Measurements from ENCODE around the gene ZNF827. TPM values are rescaled to one million over a fixed set of nuclear protein-coding genes. Genes with fewer than 3 reads are reported as not detected.

The ZNF827 gene
- total and polyA plus RNA-seq, 2 experiments from 2014 or later = 20.3 to 33.1 TPM

DNA sequence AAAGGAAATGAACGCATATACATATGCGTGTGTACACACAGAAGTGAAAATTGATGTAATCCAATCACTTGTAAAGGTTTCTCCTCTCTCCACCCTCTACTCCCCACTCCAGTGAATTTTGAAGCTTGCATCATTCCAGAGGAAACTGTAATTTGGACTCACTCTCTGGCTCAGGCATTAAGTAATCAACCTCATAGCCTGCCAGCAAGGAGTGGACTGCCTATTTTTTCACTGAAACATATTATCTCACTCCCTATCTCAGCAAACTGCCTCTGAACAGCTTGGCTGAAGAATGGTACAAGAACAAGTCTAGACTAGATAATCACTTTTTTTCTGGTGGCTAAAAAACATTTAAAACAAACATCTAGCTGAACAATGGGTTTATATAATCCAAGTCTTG lies 134.5 kb downstream of the ZNF827 start:
- H3K4me3 Mint-ChIP-seq = no peak overlapping the region
- Histone ChIP-seq H3F3A (replicated peaks; ENCODE audit: low read depth) (0 out of 2 replicates have a peak, but pooled peaks cover 3% of the 10 kb centered on the region), H4K20me1 (replicated peaks; ENCODE audit: insufficient read depth) (no peaks in the 10 kb centered on the region), H3K4me1 (ENCODE audit: insufficient read depth) (peaks cover 22% of the 10 kb centered on the region), H3K9me2 (ENCODE audit: insufficient read depth) (no peaks in the 10 kb centered on the region), H3K79me2 (replicated peaks; ENCODE audit: insufficient read depth) (no peaks in the 10 kb centered on the region), H3K36me3 (ENCODE audit: insufficient read depth) (no peaks in the 10 kb centered on the region), H3K4me3 (no peak overlapping the region), H2AFZ (no peak overlapping the region), H3K4me2 (no peak overlapping the region), H3K27ac (ENCODE audit: low read depth) (no peak overlapping the region; the same call in 1 of the 2 replicates), H3K27me3 (ENCODE audit: insufficient read depth) (no peaks in the 10 kb centered on the region)
- H3K27ac Mint-ChIP-seq = peak overlapping the region; percentile 22
- H3K4me1 Mint-ChIP-seq = peaks cover 31% of the 10 kb centered on the region
- no peak for DNase-seq (ENCODE audit: low spot score)
- no peak for ATAC-seq
- no peaks in the 10 kb centered on the region; the same call in 2 of the 3 replicates for H3K9me3 Mint-ChIP-seq
- H3K36me3 Mint-ChIP-seq (ENCODE audit: low read depth) = peaks cover 28% of the 10 kb centered on the region
- peaks cover 5% of the 10 kb centered on the region for H3K27me3 Mint-ChIP-seq (ENCODE audit: insufficient read depth, low read depth, poor library complexity)
- TF ChIP-seq, protein P1, sequence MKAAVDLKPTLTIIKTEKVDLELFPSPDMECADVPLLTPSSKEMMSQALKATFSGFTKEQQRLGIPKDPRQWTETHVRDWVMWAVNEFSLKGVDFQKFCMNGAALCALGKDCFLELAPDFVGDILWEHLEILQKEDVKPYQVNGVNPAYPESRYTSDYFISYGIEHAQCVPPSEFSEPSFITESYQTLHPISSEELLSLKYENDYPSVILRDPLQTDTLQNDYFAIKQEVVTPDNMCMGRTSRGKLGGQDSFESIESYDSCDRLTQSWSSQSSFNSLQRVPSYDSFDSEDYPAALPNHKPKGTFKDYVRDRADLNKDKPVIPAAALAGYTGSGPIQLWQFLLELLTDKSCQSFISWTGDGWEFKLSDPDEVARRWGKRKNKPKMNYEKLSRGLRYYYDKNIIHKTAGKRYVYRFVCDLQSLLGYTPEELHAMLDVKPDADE (IDR thresholded peaks at IDR 0.05) = no peak
- TF ChIP-seq EZH2phosphoT487 (IDR thresholded peaks at IDR 0.05; ENCODE audit: unreplicated experiment) (no peak), JUNB (IDR thresholded peaks at IDR 0.05; ENCODE audit: unreplicated experiment) (no peak), ZNF331 (CRISPR knock-in tag; IDR thresholded peaks at IDR 0.05; ENCODE audit: low read depth) (no peak)

DNA sequence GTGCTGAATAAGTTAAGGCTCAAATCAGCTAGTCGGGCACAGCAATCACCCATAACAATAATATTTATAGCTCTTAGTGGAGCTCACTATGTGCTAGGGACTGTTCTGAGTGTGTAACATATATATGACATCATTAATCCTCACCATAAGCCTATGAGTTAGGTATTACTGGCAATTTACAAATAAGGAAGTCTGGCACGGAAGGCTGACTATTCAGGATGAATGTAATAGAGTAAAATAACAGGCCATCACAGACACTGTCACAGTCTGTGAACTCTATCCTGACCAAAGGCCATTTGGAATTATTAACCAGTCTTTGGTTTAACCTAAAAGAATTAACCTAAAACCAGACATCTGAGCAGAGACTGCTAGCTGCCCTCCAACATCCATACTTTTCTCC lies 139.4 kb downstream of the ZNF827 start:
- H3K27me3 Mint-ChIP-seq (ENCODE audit: insufficient read depth, low read depth, poor library complexity) = no peaks in the 10 kb centered on the region
- no peak for TF ChIP-seq ZNF331 (CRISPR knock-in tag; IDR thresholded peaks at IDR 0.05; ENCODE audit: low read depth)
- TF ChIP-seq EZH2phosphoT487 (IDR thresholded peaks at IDR 0.05; ENCODE audit: unreplicated experiment) = no peak
- TF ChIP-seq, protein P2, sequence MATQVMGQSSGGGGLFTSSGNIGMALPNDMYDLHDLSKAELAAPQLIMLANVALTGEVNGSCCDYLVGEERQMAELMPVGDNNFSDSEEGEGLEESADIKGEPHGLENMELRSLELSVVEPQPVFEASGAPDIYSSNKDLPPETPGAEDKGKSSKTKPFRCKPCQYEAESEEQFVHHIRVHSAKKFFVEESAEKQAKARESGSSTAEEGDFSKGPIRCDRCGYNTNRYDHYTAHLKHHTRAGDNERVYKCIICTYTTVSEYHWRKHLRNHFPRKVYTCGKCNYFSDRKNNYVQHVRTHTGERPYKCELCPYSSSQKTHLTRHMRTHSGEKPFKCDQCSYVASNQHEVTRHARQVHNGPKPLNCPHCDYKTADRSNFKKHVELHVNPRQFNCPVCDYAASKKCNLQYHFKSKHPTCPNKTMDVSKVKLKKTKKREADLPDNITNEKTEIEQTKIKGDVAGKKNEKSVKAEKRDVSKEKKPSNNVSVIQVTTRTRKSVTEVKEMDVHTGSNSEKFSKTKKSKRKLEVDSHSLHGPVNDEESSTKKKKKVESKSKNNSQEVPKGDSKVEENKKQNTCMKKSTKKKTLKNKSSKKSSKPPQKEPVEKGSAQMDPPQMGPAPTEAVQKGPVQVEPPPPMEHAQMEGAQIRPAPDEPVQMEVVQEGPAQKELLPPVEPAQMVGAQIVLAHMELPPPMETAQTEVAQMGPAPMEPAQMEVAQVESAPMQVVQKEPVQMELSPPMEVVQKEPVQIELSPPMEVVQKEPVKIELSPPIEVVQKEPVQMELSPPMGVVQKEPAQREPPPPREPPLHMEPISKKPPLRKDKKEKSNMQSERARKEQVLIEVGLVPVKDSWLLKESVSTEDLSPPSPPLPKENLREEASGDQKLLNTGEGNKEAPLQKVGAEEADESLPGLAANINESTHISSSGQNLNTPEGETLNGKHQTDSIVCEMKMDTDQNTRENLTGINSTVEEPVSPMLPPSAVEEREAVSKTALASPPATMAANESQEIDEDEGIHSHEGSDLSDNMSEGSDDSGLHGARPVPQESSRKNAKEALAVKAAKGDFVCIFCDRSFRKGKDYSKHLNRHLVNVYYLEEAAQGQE (IDR thresholded peaks at IDR 0.05; ENCODE audit: unreplicated experiment) = no peak
- TF ChIP-seq EZH2 (IDR thresholded peaks at IDR 0.05; ENCODE audit: low read depth, unreplicated experiment) = no peak
- no peak for TF ChIP-seq JUNB (IDR thresholded peaks at IDR 0.05; ENCODE audit: unreplicated experiment)
- TF ChIP-seq, protein P3, sequence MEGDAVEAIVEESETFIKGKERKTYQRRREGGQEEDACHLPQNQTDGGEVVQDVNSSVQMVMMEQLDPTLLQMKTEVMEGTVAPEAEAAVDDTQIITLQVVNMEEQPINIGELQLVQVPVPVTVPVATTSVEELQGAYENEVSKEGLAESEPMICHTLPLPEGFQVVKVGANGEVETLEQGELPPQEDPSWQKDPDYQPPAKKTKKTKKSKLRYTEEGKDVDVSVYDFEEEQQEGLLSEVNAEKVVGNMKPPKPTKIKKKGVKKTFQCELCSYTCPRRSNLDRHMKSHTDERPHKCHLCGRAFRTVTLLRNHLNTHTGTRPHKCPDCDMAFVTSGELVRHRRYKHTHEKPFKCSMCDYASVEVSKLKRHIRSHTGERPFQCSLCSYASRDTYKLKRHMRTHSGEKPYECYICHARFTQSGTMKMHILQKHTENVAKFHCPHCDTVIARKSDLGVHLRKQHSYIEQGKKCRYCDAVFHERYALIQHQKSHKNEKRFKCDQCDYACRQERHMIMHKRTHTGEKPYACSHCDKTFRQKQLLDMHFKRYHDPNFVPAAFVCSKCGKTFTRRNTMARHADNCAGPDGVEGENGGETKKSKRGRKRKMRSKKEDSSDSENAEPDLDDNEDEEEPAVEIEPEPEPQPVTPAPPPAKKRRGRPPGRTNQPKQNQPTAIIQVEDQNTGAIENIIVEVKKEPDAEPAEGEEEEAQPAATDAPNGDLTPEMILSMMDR (conservative IDR thresholded peaks at IDR 0.05; ENCODE audit: low read depth in 2 of 2) = no peak

More for the DNA sequence above, 139.4 kb downstream of the ZNF827 start:
- Histone ChIP-seq H2AFZ (no peak overlapping the region), H3K36me3 (ENCODE audit: insufficient read depth) (no peaks in the 10 kb centered on the region), H3K9me2 (ENCODE audit: insufficient read depth) (no peaks in the 10 kb centered on the region), H3K4me1 (ENCODE audit: insufficient read depth) (peaks cover 6% of the 10 kb centered on the region; the same call in 1 of the 2 replicates), H3K79me2 (replicated peaks; ENCODE audit: insufficient read depth) (no peaks in the 10 kb centered on the region), H3K27me3 (ENCODE audit: insufficient read depth) (no peaks in the 10 kb centered on the region), H3K27ac (ENCODE audit: low read depth) (no peak overlapping the region), H4K20me1 (replicated peaks; ENCODE audit: insufficient read depth) (no peaks in the 10 kb centered on the region), H3F3A (replicated peaks; ENCODE audit: low read depth) (0 out of 2 replicates have a peak, but pooled peaks cover 3% of the 10 kb centered on the region), H3K4me2 (no peak overlapping the region), H3K4me3 (no peak overlapping the region)
- Mint-ChIP-seq H3K36me3 (ENCODE audit: low read depth) (peaks cover 5% of the 10 kb centered on the region), H3K27ac (0 out of 2 replicates have a peak overlapping the region, but pooled peaks have one; percentile 19), H3K9me3 (no peaks in the 10 kb centered on the region), H3K4me1 (peaks cover 13% of the 10 kb centered on the region), H3K4me3 (no peak overlapping the region)
- DNase-seq (ENCODE audit: low spot score) (no peak), ATAC-seq (no peak)

All from GM23338 (cell line).